Measurements from ENCODE around the gene AADACL3. TPM values are rescaled to one million over a fixed set of nuclear protein-coding genes. Genes with fewer than 3 reads are reported as not detected.
"Not testable (repeated sequence)": the region's sequence is repeated elsewhere in the genome, so short reads cannot be mapped to it uniquely, and the experiment has no call there.

Gene AADACL3
- total RNA-seq, 6 experiments from 2014 or later = not detected

DNA sequence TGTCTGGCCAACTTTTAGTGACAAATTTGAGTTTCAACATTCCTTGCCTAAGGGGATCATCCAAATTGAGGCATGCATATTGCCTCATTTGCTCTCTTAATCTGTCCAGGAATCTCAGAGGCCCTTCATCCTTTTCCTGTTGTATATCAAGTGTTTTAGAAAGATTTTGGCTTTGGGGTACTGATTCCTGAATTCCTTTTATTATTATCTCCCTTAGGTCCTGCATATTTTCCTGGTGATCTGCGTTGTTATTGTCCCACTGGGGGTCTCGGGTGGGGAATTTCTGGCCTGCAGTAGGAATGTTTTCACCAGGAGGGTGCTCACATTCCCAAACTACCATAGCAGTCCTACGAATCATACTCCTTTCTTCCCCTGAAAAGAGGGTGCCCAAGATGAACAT, 4.4 kb upstream of the AADACL3 start:
- H3K27ac ChIP-seq = no peak overlapping the region
- no peaks in the 10 kb centered on the region for H3K9me3 ChIP-seq
- H3K36me3 ChIP-seq = no peaks in the 10 kb centered on the region
- H3K27me3 ChIP-seq = no peaks in the 10 kb centered on the region
- intact Hi-C loops (cut with DNase I) = no loop called here
- DNase-seq (no peak), ATAC-seq (no peak)
- TF ChIP-seq POLR2A (IDR thresholded peaks at IDR 0.05) = no peak
- TF ChIP-seq, protein P1, sequence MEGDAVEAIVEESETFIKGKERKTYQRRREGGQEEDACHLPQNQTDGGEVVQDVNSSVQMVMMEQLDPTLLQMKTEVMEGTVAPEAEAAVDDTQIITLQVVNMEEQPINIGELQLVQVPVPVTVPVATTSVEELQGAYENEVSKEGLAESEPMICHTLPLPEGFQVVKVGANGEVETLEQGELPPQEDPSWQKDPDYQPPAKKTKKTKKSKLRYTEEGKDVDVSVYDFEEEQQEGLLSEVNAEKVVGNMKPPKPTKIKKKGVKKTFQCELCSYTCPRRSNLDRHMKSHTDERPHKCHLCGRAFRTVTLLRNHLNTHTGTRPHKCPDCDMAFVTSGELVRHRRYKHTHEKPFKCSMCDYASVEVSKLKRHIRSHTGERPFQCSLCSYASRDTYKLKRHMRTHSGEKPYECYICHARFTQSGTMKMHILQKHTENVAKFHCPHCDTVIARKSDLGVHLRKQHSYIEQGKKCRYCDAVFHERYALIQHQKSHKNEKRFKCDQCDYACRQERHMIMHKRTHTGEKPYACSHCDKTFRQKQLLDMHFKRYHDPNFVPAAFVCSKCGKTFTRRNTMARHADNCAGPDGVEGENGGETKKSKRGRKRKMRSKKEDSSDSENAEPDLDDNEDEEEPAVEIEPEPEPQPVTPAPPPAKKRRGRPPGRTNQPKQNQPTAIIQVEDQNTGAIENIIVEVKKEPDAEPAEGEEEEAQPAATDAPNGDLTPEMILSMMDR (IDR thresholded peaks at IDR 0.05) = no peak
- no peak overlapping the region for H3K4me3 ChIP-seq
- peaks cover 0 to 5% (median 0%) of the 10 kb centered on the region in 4 donors for H3K4me1 ChIP-seq
- 40% methylated on average over 3 of the region's 3 CpGs for WGBS (ENCODE audit: insufficient coverage, low coverage, low lambda C conversion rate, missing lambda C conversion rate)

DNA sequence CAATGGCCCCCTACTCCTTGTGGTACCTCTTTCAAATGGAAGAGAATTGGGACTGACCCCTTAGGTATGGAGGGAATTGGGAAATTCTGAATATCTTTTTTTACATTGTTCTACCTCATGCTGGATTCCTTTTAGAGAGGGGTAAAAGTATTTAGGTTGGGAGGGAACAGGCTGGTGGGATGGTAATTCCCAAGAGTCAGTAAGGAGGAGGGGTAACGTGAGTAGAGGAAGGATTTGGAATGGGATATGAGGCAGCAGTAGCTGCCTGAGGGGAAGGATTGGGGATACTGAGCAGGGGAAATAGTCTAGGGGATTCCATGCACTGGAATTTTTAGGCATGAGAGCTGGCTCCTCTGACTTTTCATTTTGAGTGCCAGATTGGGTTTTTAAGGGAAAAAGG, 3.8 kb upstream of the AADACL3 start:
- WGBS (ENCODE audit: insufficient coverage, low coverage, low lambda C conversion rate, missing lambda C conversion rate) = 73% methylated on average over 1 of the region's 1 CpG
- TF ChIP-seq, protein P1 (IDR thresholded peaks at IDR 0.05) = no peak
- no peak for TF ChIP-seq POLR2A (IDR thresholded peaks at IDR 0.05)

DNA sequence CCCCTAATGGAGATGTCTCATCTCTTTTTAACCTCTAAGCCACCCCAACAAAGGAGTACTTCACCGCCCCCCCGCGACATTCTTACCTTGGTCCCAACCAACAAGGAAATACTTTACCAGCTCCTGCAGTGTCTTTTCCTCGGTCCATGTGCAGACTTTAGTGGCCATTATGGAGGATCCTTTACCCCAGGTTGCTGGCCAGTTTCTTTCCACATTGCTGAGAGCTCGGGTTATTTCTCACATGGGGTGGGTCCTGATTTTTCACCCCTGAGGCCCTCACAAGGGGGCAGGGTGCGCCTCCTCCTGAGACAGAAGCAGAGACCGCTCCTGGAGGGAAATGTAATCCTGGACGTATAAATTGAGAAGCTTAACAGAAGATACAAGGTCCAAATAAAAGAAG, 3.0 kb upstream of the AADACL3 start:
- TF ChIP-seq POLR2A (IDR thresholded peaks at IDR 0.05) = no peak
- TF ChIP-seq, protein P1 (IDR thresholded peaks at IDR 0.05) = no peak
- ATAC-seq = no peak
- intact Hi-C loops (cut with DNase I) = no loop called here

More for the DNA sequence above, 3.8 kb upstream of the AADACL3 start:
- Histone ChIP-seq H3K4me3 (no peak overlapping the region), H3K9me3 (no peaks in the 10 kb centered on the region), H3K27ac (no peak overlapping the region), H3K27me3 (no peaks in the 10 kb centered on the region), H3K4me1 (peaks cover 0 to 5% (median 0%) of the 10 kb centered on the region in 4 donors), H3K36me3 (no peaks in the 10 kb centered on the region)
- DNase-seq = no peak
- no peak for ATAC-seq
- intact Hi-C loops (cut with DNase I) = no loop called here

DNA sequence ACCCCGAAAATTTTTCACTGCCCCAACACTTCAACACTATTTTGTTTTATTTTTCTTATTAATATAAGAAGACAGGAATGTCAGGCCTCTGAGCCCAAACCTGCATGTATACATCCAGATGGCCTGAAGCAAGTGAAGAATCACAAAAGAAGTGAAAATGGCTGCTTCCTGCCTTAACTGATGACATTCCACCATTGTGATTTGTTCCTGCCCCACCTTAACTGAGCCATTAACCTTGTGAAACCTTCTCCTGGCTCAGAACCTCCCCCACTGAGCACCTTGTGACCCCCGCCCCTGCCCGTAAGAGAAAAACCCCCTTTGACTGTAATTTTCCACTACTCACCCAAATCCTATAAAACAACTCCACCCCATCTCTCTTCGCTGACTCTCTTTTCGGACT, 2.3 kb upstream of the AADACL3 start:
- H3K27ac ChIP-seq; H3K4me1 ChIP-seq; ATAC-seq; H3K27me3 ChIP-seq; DNase-seq; intact Hi-C loops (cut with DNase I); H3K36me3 ChIP-seq; H3K9me3 ChIP-seq; H3K4me3 ChIP-seq: not testable (repeated sequence)
- WGBS (ENCODE audit: insufficient coverage, low coverage, low lambda C conversion rate, missing lambda C conversion rate) = 79% methylated on average over 5 of the region's 5 CpGs

More for the DNA sequence above, 3.0 kb upstream of the AADACL3 start:
- Histone ChIP-seq H3K4me1 (peaks cover 0 to 5% (median 0%) of the 10 kb centered on the region in 4 donors), H3K4me3 (no peak overlapping the region), H3K27ac (no peak overlapping the region), H3K36me3 (no peaks in the 10 kb centered on the region), H3K9me3 (no peaks in the 10 kb centered on the region), H3K27me3 (no peaks in the 10 kb centered on the region)
- no peak for DNase-seq
- WGBS (ENCODE audit: insufficient coverage, low coverage, low lambda C conversion rate, missing lambda C conversion rate) = 66% methylated on average over 8 of the region's 8 CpGs

DNA sequence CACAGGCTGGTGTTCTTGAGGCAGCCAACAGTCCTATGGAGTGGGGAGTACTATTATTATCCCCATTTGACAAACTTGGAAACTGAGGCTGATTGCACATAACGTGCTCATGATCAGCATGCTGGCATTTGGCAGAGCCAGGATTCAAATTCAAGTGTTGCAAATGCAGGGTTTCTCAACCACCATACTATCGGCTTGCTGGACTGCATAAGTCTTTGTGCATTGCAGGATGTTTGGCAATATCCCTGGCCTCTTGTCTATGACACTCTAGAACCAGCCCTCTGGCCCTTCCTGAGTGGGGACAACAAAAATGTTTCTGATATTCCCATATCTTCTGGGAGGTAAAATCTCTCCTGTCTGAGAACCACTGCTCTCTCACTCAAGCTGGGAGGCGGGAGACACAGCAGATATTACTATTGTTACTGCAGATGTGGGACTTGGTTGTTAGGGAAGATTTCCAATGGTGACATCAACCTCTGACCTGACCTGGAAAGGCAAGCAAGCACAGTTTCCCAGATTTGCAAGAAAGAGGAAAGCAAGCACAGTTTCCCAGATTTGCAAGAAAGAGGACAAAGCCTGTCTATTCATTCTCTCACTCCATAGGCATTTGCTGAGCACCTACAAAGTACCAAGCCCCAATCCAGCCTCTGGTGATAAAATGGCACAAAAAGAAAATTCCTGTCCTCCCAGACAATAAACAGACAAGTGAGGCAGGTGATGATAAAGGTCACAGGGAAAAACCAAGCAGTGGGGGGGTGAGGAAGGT, 1.0 kb upstream of the AADACL3 start:
- no peaks in the 10 kb centered on the region for H3K36me3 ChIP-seq
- H3K4me1 ChIP-seq = peaks cover 0 to 5% (median 0%) of the 10 kb centered on the region in 4 donors
- no peaks in the 10 kb centered on the region for H3K9me3 ChIP-seq
- H3K27ac ChIP-seq = no peak overlapping the region
- TF ChIP-seq, protein P1 (IDR thresholded peaks at IDR 0.05) = no peak
- TF ChIP-seq POLR2A (IDR thresholded peaks at IDR 0.05) = no peak
- WGBS (ENCODE audit: insufficient coverage, low coverage, low lambda C conversion rate, missing lambda C conversion rate) = 14% methylated on average over 2 of the region's 3 CpGs
- ATAC-seq (peak in 2 of 4 donors; percentile 38 to 74), DNase-seq (no peak)
- no peaks in the 10 kb centered on the region for H3K27me3 ChIP-seq
- intact Hi-C loops (cut with DNase I) = no loop called here
- H3K4me3 ChIP-seq = no peak overlapping the region
